Mesenchymal stem cell (in vitro differentiated cells and primary cell): ENCODE results near the gene ACAN.

ENCODE experiments used
- DNase-seq: peaks from one replicate; pipeline ENCODE4 v3.0.0-alpha.2; 2013
- H2AFZ ChIP-seq: one replicate; pipeline ENCODE4 v1.6.1; 2013; ENCODE audit warnings: low read depth, mild to moderate bottlenecking, control low read depth, inconsistent platforms, low read length, moderate library complexity
- H2AK5ac ChIP-seq: 2 replicates; pipeline ENCODE4 v1.6.1; 2013; ENCODE audit warnings: low read length, moderate library complexity, mild to moderate bottlenecking, inconsistent platforms; ENCODE audit not compliant: severe bottlenecking
- H2BK120ac ChIP-seq: one replicate; pipeline ENCODE4 v1.6.1; 2013; ENCODE audit warnings: low read depth, mild to moderate bottlenecking, inconsistent platforms, low read length, moderate library complexity
- H2BK12ac ChIP-seq, 2 experiments: one replicate each; pipeline ENCODE4 v1.6.1; 2013; ENCODE audit warnings: inconsistent platforms in 2 of 2, low read length in 2 of 2, mild to moderate bottlenecking in 2 of 2, moderate library complexity in 2 of 2, control low read depth in 1 of 2
- H2BK15ac ChIP-seq: one replicate; pipeline ENCODE4 v1.6.1; 2013; ENCODE audit warnings: mild to moderate bottlenecking, low read depth, inconsistent platforms; ENCODE audit not compliant: poor library complexity, severe bottlenecking
- H2BK5ac ChIP-seq: 2 replicates; pipeline ENCODE4 v1.6.1; 2013; ENCODE audit warnings: low read depth, mild to moderate bottlenecking, low read length, control low read depth, inconsistent platforms; ENCODE audit not compliant: poor library complexity, severe bottlenecking
- H3K14ac ChIP-seq, 2 experiments: one replicate each; pipeline ENCODE4 v1.6.1; 2013; ENCODE audit warnings: inconsistent platforms in 2 of 2, low read length in 2 of 2, control low read depth in 1 of 2, mild to moderate bottlenecking in 1 of 2, moderate library complexity in 1 of 2
- H3K18ac ChIP-seq, 2 experiments: one replicate each; pipeline ENCODE4 v1.6.1; 2013; ENCODE audit warnings: inconsistent platforms in 2 of 2, low read length in 2 of 2, control low read depth in 1 of 2, low read depth in 1 of 2, mild to moderate bottlenecking in 1 of 2
- H3K23ac ChIP-seq, 2 experiments: one replicate each; pipeline ENCODE4 v1.6.1; 2013; ENCODE audit warnings: inconsistent platforms in 2 of 2, low read length in 2 of 2, mild to moderate bottlenecking in 2 of 2, moderate library complexity in 2 of 2, control low read depth in 1 of 2
- H3K27ac ChIP-seq: 2 replicates; pipeline ENCODE4 v1.5.1; 2013; ENCODE audit warnings: mild to moderate bottlenecking, moderate library complexity, low read length, control low read depth, inconsistent platforms; ENCODE audit not compliant: poor library complexity, severe bottlenecking
- H3K27me3 ChIP-seq, 2 experiments: 2 replicates each; pipeline versions ENCODE4 v1.6.1 to v1.7.0; 2013; ENCODE audit warnings: low read length in 2 of 2, mild to moderate bottlenecking in 2 of 2, moderate library complexity in 2 of 2, control low read depth in 1 of 2, inconsistent platforms in 1 of 2; ENCODE audit not compliant: control insufficient read depth in 1 of 2, insufficient read depth in 1 of 2
- H3K36me3 ChIP-seq, 2 experiments: 2 replicates each; pipeline versions ENCODE4 v1.6.1 to v1.7.0; 2013; ENCODE audit warnings: low read length in 2 of 2, control low read depth in 1 of 2, inconsistent platforms in 1 of 2, low read depth in 1 of 2, mild to moderate bottlenecking in 1 of 2; ENCODE audit not compliant: insufficient read depth in 2 of 2, control insufficient read depth in 1 of 2
- H3K4ac ChIP-seq, 2 experiments: one replicate each; pipeline ENCODE4 v1.6.1; 2013; ENCODE audit warnings: inconsistent platforms in 2 of 2, low read length in 2 of 2, mild to moderate bottlenecking in 2 of 2, moderate library complexity in 2 of 2, control low read depth in 1 of 2, low read depth in 1 of 2
- H3K4me1 ChIP-seq: 2 replicates; pipeline ENCODE4 v1.6.1; 2013; ENCODE audit warnings: low read depth, low read length, control low read depth; ENCODE audit not compliant: control insufficient read depth, insufficient read depth
- H3K4me2 ChIP-seq: 2 replicates; pipeline ENCODE4 v1.6.1; 2013; ENCODE audit warnings: low read length, mild to moderate bottlenecking, inconsistent platforms; ENCODE audit not compliant: poor library complexity, severe bottlenecking
- H3K4me3 ChIP-seq, 2 experiments: 2 replicates each; pipeline versions ENCODE4 v1.5.1 to v1.7.0; 2013; ENCODE audit warnings: low read length in 2 of 2, mild to moderate bottlenecking in 2 of 2, control low read depth in 1 of 2, low read depth in 1 of 2; ENCODE audit not compliant: insufficient read depth in 1 of 2
- H3K79me1 ChIP-seq: replicated peaks from 2 replicates; pipeline ENCODE4 v1.6.1; 2013; ENCODE audit warnings: mild to moderate bottlenecking, control low read depth, low read length, inconsistent platforms; ENCODE audit not compliant: poor library complexity, severe bottlenecking
- H3K9ac ChIP-seq: 2 replicates; pipeline ENCODE4 v1.7.0; 2013; ENCODE audit warnings: mild to moderate bottlenecking, low read length, moderate library complexity
- H3K9me3 ChIP-seq: 2 replicates; pipeline ENCODE4 v1.7.0; 2013; ENCODE audit warnings: mild to moderate bottlenecking, low read length; ENCODE audit not compliant: control insufficient read depth
- H4K8ac ChIP-seq: one replicate; pipeline ENCODE4 v1.6.1; 2013; ENCODE audit warnings: inconsistent platforms, mild to moderate bottlenecking, low read length, moderate library complexity
- H4K91ac ChIP-seq: one replicate; pipeline ENCODE4 v1.6.1; 2013; ENCODE audit warnings: mild to moderate bottlenecking, low read length, inconsistent platforms
- WGBS: methylation state at CpG from one replicate; pipeline ENCODE4 v1.1.7; 2013; ENCODE audit warnings: mixed read lengths; 5-methylcytosine and 5-hydroxymethylcytosine counted together

Gene ACAN

DNA sequence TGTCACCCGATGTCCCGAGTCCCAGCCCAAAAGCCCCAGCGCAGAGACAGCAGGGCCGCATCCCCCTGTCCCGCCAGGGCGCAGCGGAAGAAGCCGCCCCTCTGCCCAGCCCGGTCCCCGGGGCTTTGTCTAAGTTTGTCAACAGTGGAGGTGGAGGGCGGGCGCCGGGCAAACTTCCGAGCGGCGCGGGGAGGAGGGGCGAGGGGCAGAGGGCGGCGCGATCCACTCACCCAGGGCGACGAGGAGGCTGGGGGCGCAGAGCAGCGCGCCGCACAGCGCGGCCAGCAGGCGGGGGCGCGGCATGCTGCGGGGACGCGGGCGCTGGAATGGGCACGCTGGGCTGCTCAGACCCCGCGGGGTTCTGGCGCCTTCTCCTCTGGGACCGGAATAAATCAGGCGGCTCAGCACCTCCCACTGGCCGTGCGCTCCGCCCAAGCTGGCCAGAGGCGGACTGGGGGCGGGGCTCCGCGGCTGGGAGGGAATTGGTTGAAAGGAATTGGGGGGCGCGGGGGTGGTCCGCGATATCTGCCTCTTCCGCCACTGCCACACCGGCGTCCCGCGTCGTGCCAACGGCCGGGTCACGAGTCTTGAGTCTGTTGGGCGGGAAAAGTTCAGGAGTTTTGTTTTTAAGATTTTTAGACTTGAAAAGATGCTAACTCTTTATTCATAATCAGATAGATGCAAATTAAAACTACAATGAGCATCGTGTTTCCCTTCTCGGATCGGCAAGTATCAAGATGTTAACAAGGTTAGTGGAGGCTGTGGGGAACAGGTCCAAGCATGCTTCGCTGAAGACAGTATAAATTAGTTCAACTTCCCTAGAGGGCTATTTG lies 110.0 kb downstream of the ACAN start, which contains the start of gene MFGE8:
Gene MFGE8 (minus strand): TSS at position 363 of the 833 bp plus-strand sequence. CDS start 60 bp downstream, at position 303.
- Histone ChIP-seq H3K4me3 (peak within 1 kb of the TSS; percentile 90 to 95), H2BK5ac (no peak within 1 kb of the TSS), H3K36me3 (peaks cover 4 to 23% of the 10 kb centered on the region in 2 experiments), H3K79me1 (peaks cover 18% of the 10 kb centered on the region), H3K23ac (peak within 1 kb of the TSS in 1 of 2 experiments; percentile 99), H4K8ac (peak within 1 kb of the TSS; percentile 91), H4K91ac (peak within 1 kb of the TSS; percentile 87), H2BK120ac (peak within 1 kb of the TSS; percentile 77), H2BK12ac (peak within 1 kb of the TSS; percentile 70 to 99), H3K9me3 (no peaks in the 10 kb centered on the region), H2AK5ac (no peak within 1 kb of the TSS), H3K27ac (peak within 1 kb of the TSS; percentile 44), H3K9ac (peak within 1 kb of the TSS; percentile 90), H3K18ac (peak within 1 kb of the TSS; percentile 91 to 99), H3K4ac (peak within 1 kb of the TSS in 1 of 2 experiments; percentile 78), H3K14ac (peak within 1 kb of the TSS in 1 of 2 experiments; percentile 49), H2AFZ (peak within 1 kb of the TSS; percentile 75), H2BK15ac (peak within 1 kb of the TSS; percentile 99), H3K4me2 (peak within 1 kb of the TSS; percentile 91), H3K27me3 (no peaks in the 10 kb centered on the region), H3K4me1 (peaks cover 23% of the 10 kb centered on the region)
- DNase-seq = peak; percentile 73
- under 1% methylated on average over 42 of the region's 67 CpGs for WGBS

DNA sequence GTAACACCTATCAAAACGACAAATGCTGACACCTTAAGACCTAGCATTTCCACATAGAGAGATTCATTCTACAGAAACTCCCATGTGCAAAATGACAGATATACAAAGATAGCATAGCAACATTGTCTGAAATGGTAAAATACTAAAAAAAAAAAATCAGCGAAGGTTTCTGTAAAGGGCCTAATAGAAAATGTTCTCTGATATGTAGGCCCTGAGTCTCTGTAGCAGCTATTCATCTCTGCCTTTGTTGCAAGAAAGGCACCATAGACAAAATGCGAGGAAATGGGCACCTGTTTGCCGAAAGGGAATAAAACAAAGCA lies 110.6 kb downstream of the ACAN start:
- H3K23ac ChIP-seq = no peak overlapping the region
- H3K9ac ChIP-seq = peak overlapping the region; percentile 90
- H2AK5ac ChIP-seq = no peak overlapping the region
- H3K9me3 ChIP-seq = no peaks in the 10 kb centered on the region
- no peak overlapping the region for H2AFZ ChIP-seq
- WGBS = 100% methylated on average over 3 of the region's 4 CpGs
- H2BK15ac ChIP-seq = no peak overlapping the region
- H4K8ac ChIP-seq = no peak overlapping the region
- no peak overlapping the region for H4K91ac ChIP-seq
- H3K4ac ChIP-seq = no peak overlapping the region
- no peak overlapping the region for H2BK120ac ChIP-seq
- H3K79me1 ChIP-seq = peaks cover 13% of the 10 kb centered on the region
- no peak overlapping the region for H3K18ac ChIP-seq
- H3K4me3 ChIP-seq = peak overlapping the region in 1 of 2 experiments; percentile 90
- peaks cover 26% of the 10 kb centered on the region for H3K4me1 ChIP-seq
- H3K36me3 ChIP-seq = peaks cover 0 to 17% of the 10 kb centered on the region in 2 experiments
- H3K27me3 ChIP-seq = no peaks in the 10 kb centered on the region
- peak overlapping the region; percentile 91 for H3K4me2 ChIP-seq
- DNase-seq = no peak
- no peak overlapping the region for H3K27ac ChIP-seq
- no peak overlapping the region for H3K14ac ChIP-seq
- H2BK5ac ChIP-seq = no peak overlapping the region
- no peak overlapping the region for H2BK12ac ChIP-seq

GRCh38 chr15:88915354-88915753 lies 112.1 kb downstream of the ACAN start:
- Histone ChIP-seq H3K4ac (no peak overlapping the region), H2AK5ac (no peak overlapping the region), H4K91ac (no peak overlapping the region), H3K27ac (no peak overlapping the region), H3K4me1 (peaks cover 25% of the 10 kb centered on the region), H3K27me3 (no peaks in the 10 kb centered on the region), H2BK120ac (no peak overlapping the region), H3K18ac (no peak overlapping the region), H2BK5ac (no peak overlapping the region), H3K36me3 (peaks cover 0 to 2% of the 10 kb centered on the region in 2 experiments), H3K14ac (no peak overlapping the region), H3K9me3 (no peaks in the 10 kb centered on the region), H3K23ac (no peak overlapping the region), H3K9ac (no peak overlapping the region), H2BK15ac (no peak overlapping the region), H2BK12ac (peak overlapping the region; percentile 25 to 66), H3K79me1 (peaks cover 8% of the 10 kb centered on the region), H3K4me3 (no peak overlapping the region), H3K4me2 (no peak overlapping the region), H2AFZ (no peak overlapping the region), H4K8ac (no peak overlapping the region)
- DNase-seq = no peak
- 96% methylated on average over 6 of the region's 10 CpGs for WGBS

- Histone ChIP-seq H3K9me3 (no peaks in the 10 kb centered on the region), H3K18ac (no peak overlapping the region), H4K91ac (no peak overlapping the region), H3K9ac (no peak overlapping the region), H2AK5ac (peak overlapping the region; percentile 96), H2BK5ac (no peak overlapping the region), H3K4me2 (no peak overlapping the region), H2BK12ac (no peak overlapping the region), H3K27ac (no peak overlapping the region), H2AFZ (no peak overlapping the region), H3K4me3 (no peak overlapping the region), H3K4me1 (peaks cover 15% of the 10 kb centered on the region), H3K79me1 (no peaks in the 10 kb centered on the region), H2BK120ac (peak overlapping the region; percentile 49), H3K36me3 (no peaks in the 10 kb centered on the region), H2BK15ac (no peak overlapping the region), H3K14ac (no peak overlapping the region), H3K27me3 (no peaks in the 10 kb centered on the region), H3K23ac (no peak overlapping the region), H4K8ac (no peak overlapping the region), H3K4ac (no peak overlapping the region)
- WGBS = 100% methylated on average over 3 of the region's 5 CpGs
- no peak for DNase-seq
These were observed 114.5 kb downstream of the ACAN start for GRCh38 chr15:88917760-88918159.
